ENCODE results near the gene SERPINA5.

The SERPINA5 gene

GRCh38 chr14:94570440-94570839 lies 10.8 kb upstream of the SERPINA5 start:
- no peak for FAIRE-seq
- no peak for TF ChIP-seq CTCF (IDR thresholded peaks at IDR 0.05; ENCODE audit: insufficient read depth, missing control alignments)
- no peak for DNase-seq (ENCODE audit: insufficient read length, low spot score)

- FAIRE-seq (no peak), DNase-seq (ENCODE audit: insufficient read length, low spot score) (no peak)
- no peak for TF ChIP-seq CTCF (IDR thresholded peaks at IDR 0.05; ENCODE audit: insufficient read depth, missing control alignments)
These were observed 9.8 kb upstream of the SERPINA5 start for GRCh38 chr14:94571395-94571794.

- FAIRE-seq (no peak), DNase-seq (ENCODE audit: insufficient read length, low spot score) (no peak)
- TF ChIP-seq CTCF (IDR thresholded peaks at IDR 0.05; ENCODE audit: insufficient read depth, missing control alignments), result no peak
These were observed 9.3 kb upstream of the SERPINA5 start for GRCh38 chr14:94571950-94572349.

- TF ChIP-seq CTCF (IDR thresholded peaks at IDR 0.05; ENCODE audit: insufficient read depth, missing control alignments), result no peak
- FAIRE-seq (no peak), DNase-seq (ENCODE audit: insufficient read length, low spot score) (no peak)
These were observed 8.5 kb upstream of the SERPINA5 start for GRCh38 chr14:94572637-94573303.

- DNase-seq (ENCODE audit: insufficient read length, low spot score), result no peak
- TF ChIP-seq CTCF (IDR thresholded peaks at IDR 0.05; ENCODE audit: insufficient read depth, missing control alignments), result no peak
- no peak for FAIRE-seq
These were observed 7.5 kb upstream of the SERPINA5 start for GRCh38 chr14:94573475-94574277.

- no peak for DNase-seq (ENCODE audit: insufficient read length, low spot score)
- FAIRE-seq, result no peak
- TF ChIP-seq CTCF (IDR thresholded peaks at IDR 0.05; ENCODE audit: insufficient read depth, missing control alignments), result no peak
These were observed 6.9 kb upstream of the SERPINA5 start for GRCh38 chr14:94574336-94574735.

Data from D721Med (cell line).